ENCODE measurements around the gene PPM1B. TPM values are rescaled to one million over a fixed set of nuclear protein-coding genes. Genes with fewer than 3 reads are reported as not detected.

The PPM1B gene
- total RNA-seq = 14.3 and 22.9 TPM in 2 replicates

DNA sequence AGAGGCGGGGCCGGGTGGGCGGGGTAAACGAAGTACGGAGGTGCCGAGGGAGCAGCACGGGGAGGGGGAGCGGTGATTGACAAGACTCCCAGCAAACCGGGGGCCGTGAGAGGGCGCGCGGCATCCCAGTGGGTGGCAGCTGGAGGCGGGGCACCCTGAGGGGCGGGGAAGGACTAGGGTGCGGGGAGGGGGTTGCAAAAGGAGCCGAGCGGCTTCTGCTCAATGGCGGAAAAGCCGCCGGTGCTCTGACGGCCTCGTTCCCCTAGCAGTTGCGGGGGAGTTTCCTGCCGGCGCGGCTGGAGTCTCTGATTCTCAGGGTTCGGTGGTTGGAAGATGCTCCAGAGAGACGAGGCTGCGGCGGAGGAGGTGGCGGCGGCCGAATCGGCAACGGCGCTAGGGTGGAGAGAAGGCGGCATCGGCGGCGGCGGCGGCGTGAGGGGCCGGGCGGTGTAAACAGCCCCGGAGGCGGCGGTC is at the start of gene PPM1B:
TSS of gene PPM1B (plus strand) at position 195 of the 474 bp plus-strand sequence. CDS start 32,325 bp downstream, outside the sequence.

Other genes starting within 250 kb of the PPM1B start
- gene LRPPRC, start 172.9 kb upstream of the PPM1B start, total RNA-seq = 40.0 and 49.3 TPM in 2 replicates
- not detected in 2 replicates for gene SLC3A1, start 106.6 kb downstream of the PPM1B start, total RNA-seq
- gene PREPL, start 192.6 kb downstream of the PPM1B start, total RNA-seq = 26.0 and 28.6 TPM in 2 replicates
- 4.3 and 7.7 TPM in 2 replicates for gene CAMKMT, start 193.1 kb downstream of the PPM1B start, total RNA-seq